ENCODE data around the gene PTK6. TPM values are rescaled to one million over a fixed set of nuclear protein-coding genes. Genes with fewer than 3 reads are reported as not detected.

PTK6 gene
- total RNA-seq, 2 donors from 2014 or later = 0.60 TPM; not detected in 1

DNA sequence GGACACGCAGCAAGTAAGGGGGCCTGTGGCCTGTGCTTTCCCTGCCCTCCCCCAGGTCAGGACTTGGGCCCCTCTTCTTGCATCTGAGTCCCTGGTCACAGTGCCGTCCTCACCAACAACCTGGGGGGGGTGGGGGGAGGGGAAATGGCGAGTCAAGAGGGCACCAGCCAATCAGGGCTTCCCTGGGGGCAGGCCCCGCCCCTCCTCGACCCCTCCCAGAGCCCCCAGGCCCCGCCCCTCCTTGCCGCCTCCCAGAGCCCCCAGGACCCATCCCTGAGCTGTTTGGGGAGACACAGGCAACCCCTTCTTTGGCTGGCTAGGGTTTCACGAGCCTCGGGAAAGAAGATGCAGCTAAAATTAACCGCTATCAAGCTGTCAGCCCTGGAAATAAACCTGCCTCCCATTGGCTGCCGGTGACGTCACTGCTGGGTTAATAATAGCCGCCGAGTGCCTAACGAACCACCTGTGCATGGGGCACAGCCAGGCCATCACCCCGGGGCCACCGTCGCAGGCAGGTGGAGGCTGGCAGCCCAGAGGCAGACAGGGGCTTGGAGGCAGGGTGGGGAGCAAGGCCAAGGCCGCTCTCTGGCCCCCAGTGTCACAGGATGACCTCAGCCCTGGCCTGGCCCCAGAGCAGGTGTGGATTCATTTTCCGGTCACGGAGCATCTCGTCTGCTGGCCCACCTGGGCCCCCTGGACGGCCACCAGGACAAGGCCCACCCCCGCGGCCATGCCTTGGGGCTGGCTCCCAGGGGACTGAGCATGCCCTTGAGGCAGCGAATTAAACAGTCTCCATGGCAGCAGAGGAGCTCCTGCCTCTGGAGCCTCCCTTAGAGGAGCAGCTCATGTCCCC lies 35.1 kb downstream of the PTK6 start:
- DNase-seq (ENCODE audit: low spot score) = peak; percentile 70
- intact Hi-C loops (cut with DNase I) = loop anchor here in 1 of 2 donors (1.0 kb wide), 1 partner anchor 188 kb away; no protein-coding TSS in a partner anchor

DNA sequence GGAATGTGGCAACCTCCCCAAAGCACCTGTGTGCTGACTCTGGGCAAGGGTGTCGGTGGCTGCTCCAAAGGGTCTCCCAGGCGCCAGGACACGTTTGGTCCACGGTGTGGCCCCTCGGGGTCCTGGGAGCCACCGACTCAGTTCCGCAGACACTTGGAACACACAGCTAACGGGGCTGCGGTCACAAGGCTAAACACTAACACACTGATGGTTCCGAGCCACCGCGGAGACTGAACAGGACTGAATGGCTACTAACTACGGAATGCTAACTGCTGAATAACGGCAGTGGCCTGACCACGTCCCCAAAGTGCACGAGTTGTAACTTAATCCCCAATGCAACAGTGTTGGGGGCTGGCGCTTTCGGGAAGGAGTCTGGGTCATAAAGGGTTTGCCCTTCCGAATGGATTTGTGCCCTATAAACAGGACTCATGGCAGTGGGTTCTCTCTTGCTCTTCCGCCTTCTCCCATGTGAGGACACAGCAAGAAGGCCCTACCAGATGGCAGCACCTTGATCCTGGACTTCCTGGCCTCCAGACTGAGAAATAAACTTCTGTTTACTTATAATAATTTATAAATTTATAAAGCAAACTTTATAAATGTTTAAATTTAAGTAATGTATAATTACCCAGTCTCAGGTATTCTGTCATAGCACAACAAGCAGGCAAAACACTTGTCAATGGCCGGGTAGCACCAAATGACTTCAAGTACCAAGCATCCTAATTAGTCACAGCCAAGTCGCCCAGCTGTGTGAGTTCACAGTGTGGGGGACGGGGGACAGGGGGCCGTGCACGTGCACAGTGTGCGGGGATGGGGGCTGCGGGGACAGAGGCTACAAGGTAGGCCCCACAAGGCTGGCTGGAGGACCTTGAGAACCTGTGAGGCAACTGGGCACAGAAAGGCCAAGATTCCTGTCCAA lies 36.0 kb downstream of the PTK6 start:
- intact Hi-C loops (cut with DNase I) = no loop called here
- DNase-seq (ENCODE audit: low spot score) = no peak

DNA sequence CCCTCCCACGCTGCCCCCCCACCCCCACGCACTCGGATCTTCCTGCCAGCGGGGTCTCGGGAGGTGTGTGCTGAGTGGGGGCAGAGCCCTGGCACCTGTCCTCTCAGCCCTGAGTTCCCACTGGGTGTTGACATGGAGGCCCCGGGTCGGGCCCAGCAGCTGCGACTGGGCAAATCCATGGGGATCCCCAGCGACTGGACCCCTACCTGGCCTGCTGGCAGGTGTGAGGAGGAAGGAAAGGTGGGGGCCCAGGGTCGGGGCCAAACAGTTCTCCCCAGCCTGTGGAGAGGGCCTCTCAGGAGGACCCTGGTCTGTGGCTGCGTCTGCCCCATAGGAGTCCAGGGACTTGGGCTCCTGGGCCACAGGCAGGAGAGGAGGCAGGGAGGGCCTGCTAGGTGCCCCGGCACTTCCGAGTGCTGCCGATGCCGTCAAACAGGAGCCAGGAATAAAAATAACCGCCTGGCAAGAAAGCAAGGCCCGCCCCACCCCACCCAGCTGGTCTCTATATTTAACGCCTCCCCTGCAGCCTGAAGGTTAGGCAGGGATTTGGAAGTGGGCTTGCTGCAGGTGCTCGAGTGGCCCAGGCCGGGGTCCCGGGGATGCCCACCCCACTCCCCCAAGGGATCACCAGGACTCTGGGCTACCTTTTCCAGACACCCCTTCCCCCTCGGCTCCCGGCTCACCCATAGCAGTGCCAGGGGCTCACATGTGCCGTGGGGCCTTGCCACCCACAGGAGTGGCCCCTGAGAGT lies 36.9 kb downstream of the PTK6 start:
- DNase-seq (ENCODE audit: low spot score) = no peak
- intact Hi-C loops (cut with DNase I) = no loop called here

DNA sequence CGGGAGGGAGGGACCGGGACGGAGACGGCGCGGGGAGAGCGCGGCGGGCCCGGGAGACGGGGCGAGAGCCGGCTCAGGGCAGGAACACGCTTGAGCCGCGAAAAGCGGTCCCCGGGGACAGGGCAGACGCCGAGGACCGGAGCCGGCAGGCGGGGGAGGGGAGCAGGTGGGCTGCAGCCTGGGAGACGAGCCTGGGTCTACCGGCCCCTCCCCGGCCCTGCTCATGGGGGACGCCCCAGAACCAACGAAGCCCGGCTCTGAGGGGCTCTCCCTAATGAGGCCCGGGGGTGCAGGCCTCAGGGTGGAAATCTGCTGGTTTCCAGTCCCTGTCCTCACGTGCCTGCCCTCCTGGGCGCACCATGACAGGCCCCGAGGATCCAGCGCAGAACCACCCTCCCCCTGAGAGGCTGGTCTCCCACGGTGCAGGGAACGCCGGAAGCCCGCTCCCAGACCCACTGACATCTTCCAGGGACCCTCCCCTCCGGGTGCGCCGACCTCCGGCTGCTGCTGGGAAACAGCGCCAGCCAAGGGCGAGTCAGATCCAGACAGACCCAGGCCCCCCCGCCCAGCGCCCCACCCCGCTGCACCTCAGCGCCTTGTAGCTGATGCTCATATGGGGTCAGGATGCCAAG lies 37.7 kb downstream of the PTK6 start:
- DNase-seq (ENCODE audit: low spot score) = no peak

DNA sequence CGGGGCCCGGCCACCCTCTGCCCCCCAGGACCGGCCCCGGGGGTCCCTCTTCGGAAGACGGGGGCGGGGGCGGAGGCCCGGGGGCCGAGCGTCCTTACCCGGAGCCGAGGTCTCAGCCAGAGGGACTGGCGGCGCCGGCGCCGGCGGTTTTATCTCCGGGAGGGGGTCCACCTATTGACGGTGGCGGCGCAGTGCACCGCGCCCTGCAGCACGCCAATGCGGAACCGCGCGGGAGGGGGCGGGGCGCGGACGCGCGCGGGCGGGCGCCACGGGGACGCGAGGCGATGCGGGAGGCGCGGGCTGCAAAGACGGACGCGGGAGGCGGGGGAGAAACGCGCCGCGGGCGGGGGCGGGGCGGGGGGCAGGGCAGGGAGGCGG lies 38.2 kb downstream of the PTK6 start, which contains the start of gene EEF1A2:
EEF1A2 (minus strand) TSS at position 124 of the 378 bp plus-strand sequence. CDS start 1,320 bp downstream, outside the sequence.
- DNase-seq (ENCODE audit: low spot score) = no peak
- intact Hi-C loops (cut with DNase I) = no loop called here

More for the DNA sequence above, 37.7 kb downstream of the PTK6 start:
- intact Hi-C loops (cut with DNase I) = no loop called here

DNA sequence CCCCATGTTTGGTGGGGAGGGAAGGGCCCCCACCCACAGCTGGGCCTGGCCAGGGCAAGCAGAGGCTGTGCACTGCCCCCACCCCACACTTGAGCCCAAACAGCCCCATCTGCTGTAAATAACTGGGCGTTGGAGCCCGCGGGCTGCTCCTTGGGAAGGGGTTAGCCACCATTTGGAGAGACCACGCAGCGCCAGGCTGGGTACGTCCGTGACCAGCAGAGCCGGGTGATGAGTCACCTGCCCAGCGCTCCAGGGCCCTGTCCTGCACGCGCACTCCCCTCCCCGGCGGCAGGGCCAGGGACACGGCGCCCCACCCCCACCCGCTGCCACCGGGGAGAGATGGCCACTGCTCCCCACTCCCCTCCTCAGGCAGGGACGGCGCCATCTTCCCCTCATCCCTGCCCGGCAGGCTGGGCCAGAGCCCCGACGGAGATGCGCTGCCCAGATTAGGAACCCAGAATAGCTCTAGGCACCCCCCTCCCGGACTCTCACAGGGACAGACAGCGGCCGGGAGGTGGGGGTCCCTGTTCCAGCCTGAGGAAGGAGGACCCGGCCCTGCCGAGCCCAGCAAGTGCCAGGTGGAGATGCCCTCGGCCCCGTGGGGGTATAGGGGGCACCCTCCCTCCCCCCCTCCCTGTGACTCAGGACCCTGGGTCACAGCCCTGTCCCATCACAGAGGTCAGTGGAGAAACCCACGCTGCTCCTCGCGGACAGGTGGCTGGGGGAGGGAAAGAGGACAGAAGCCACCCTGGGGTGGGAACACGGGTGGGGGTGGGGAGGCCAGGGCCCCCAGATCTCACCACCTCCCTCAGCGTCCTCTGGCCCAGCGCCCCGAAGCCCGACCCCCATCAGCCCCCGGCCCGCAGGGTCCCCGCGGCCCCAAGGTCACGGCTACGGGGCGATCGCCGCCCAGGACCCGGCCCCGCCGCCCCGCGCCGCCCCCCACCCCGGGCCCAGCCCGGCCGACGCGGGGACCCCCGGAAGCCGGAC lies 38.9 kb downstream of the PTK6 start:
- intact Hi-C loops (cut with DNase I) = no loop called here
- no peak for DNase-seq (ENCODE audit: low spot score)

DNA sequence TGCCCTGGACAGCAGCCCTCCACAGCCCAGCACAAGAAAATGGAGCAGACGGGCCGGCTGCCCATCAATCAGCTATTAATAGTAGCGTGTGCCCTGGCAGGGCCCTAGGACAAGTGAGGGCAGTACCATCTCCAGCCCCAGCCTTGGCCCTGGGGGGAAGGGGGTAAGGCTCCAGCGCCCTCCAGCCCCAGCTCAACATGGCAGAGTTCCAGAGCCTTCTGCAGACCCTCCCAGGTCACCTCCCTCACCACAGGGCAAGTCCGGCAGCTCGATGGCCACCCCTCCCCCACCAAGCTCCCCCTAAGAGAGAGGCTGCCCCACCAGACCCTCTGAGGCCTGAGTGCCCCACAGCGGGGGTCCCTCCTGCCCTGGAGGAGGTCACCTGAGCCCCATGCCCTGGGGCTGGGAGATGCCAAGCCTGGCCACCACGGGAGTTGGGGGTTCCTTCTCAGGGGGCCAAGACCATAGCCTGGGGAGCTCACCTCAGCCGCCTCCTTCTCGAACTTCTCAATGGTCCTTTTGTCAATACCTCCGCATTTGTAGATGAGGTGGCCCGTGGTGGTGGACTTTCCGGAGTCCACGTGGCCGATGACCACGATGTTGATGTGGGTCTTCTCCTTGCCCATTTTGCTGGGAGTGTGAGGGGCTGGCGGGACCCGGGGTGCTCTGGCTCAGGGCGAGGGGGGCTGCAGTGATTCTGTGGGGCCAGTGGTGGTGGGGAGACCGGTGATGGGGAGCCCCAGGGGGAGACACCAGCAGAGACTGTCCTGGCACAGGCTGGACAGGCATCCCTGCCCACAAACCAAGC lies 39.8 kb downstream of the PTK6 start:
- no peak for DNase-seq (ENCODE audit: low spot score)
- intact Hi-C loops (cut with DNase I) = no loop called here

DNA sequence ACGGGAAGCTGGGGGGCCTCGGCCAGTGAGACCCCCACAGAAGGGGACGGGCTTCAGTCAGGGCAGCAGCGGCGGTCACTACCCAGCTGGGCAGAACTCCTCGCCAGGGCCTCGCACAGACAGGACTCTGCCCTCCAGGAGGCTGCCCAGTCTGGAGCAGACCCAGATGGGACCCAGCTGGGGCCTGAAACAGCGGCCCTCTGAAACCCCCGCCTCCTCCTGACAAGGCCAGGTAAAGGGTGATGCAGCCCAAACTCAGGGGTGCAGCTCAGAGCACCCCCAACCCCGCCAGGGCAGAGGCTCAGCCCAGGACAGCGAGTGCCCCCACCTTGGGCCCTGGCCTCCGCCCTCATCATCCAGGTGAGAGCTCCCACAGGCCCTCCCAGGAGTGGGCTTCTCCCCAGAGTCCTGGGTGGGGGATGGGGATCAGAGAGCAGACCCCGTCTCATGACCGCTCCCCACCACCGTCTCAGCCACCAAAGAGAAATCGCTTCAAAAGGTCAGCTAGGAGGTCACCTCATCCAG lies 40.5 kb downstream of the PTK6 start:
- no peak for DNase-seq (ENCODE audit: low spot score)
- intact Hi-C loops (cut with DNase I) = no loop called here

DNA sequence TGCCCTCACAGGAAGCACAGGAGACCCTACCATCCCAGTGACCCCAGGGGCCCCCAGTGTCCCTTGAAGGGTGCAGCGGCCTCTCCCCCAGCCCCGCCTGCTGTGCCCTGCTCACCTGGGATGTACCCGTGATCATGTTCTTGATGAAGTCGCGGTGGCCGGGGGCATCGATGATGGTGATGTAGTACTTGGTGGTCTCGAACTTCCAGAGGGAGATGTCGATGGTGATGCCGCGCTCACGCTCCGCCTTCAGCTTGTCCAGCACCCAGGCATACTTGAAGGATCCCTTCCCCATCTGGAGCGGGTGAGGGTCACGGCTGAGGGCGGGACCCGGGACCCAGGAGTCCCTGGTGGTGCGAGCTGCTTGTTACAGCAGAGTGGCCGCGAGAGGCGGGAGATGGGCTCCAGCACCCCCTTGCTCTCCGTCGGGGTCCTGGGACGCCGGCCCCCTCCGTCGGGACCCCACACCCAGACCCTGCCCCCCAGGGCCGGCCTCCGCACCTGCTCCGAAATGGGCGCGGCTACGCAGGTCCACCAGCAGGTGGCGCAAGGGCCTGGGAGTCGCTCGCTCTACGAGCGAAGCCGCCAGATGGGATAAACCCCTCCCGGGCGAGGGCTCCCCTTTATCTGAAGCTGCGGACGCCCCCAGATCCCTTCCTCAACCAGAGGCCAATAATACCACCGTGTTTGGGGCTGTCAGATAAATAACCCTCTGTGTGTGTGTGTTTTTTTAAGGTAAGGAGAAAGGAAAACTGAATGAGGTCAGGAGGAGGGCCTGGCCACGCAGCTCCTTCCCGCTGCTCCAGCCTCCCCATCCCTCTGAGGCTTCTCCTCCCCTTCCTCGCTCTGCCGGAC lies 41.2 kb downstream of the PTK6 start:
- intact Hi-C loops (cut with DNase I) = no loop called here
- no peak for DNase-seq (ENCODE audit: low spot score)

DNA sequence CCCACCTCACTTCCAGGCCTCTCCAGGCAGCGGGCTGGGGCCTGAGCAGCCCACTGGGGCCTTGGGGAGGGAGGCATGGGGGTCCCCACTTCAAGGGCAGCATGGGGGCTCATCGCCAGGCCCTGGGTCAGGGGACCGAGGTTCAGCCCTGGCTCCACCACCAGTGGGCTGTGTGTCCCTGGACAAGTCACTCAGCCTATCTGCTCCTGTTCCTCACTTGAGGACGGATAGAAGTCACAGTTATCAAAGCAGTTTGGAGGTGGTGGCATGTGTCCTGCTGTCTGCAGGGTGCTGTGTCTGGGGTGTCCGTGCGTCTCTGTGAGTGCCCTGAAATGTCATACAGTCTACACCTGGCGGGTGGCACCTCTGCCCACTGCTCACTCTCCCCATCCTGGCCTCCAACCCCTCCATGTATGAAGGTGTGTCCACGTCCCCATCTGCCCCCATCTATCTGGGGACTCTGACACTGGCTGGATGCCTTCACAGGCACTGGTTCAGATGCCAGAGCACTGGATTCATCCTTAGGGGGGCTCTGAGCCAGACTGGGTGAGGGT lies 41.9 kb downstream of the PTK6 start:
- DNase-seq (ENCODE audit: low spot score) = no peak
- intact Hi-C loops (cut with DNase I) = no loop called here

DNA sequence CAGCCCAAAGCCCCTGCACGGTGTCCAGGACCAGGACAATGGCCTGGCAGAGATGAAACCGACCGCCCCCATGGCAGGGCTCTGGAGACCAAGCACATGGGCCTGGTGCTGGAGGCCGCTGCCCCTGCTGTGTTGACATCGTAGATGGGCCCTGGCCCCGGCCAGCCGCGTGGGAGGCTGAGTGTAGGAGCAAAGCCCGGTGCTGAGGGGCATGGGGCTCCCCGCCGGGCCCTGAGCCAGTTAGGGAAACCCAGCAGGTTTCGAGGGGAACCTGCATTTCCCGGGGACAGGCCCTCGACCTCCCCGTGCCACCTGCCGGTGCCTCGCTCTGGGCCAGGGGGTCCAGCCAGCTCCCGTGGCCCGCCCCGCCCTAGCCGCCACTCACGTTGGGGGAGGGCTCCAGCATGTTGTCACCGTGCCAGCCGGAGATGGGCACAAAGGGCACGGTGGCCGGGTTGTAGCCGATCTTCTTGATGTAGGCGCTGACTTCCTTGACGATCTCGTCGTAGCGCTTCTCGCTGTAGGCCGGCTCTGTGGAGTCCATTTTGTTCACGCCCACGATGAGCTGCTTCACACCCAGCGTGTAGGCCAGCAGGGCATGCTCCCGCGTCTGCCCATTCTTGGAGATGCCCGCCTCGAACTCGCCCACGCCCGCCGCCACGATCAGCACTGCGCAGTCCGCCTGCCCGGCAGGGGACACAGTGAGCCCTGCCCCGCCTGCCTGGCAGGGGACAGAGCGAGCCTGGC lies 42.6 kb downstream of the PTK6 start:
- intact Hi-C loops (cut with DNase I) = no loop called here
- no peak for DNase-seq (ENCODE audit: low spot score)

DNA sequence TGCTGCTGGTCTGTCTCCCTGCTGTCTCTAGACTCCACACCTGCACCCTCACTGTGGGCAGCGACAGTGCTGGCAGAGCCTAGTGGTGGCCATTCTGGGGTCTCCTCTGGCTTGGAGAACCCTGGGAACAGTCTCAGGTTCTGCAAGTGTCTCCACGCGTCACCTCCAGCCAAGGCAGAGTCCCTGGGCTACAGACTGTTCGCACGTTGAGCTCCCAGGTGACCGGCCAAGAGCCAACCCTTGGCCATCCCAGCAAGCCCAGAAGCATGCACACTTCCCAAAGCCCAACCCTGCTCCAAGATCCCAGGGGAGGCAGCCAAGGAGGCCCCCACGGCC lies 43.1 kb downstream of the PTK6 start:
- intact Hi-C loops (cut with DNase I) = no loop called here
- DNase-seq (ENCODE audit: low spot score) = no peak

DNA sequence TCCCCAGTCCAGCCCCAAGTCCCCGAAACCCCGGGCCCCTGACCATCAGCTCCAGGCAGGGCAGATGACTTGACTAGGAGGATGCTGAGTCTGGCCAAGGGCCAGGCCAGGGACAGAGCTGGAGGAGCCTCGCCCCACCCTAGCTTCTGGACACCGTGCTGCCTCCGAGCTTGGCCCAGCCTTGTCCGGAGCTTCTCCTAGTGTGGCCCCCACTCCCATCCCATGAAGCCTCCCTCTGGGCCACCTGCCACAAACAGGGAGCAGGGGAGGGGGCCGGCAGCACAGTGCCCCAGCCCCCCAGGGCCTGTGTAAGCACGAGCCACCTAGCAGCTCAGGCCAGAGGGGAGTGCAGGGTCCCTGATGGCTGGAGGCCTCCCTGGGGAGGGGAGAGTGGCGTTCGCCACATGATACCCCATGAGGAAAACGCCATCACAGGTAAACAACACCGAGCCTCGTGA lies 43.6 kb downstream of the PTK6 start:
- DNase-seq (ENCODE audit: low spot score) = no peak
- intact Hi-C loops (cut with DNase I) = no loop called here

DNA sequence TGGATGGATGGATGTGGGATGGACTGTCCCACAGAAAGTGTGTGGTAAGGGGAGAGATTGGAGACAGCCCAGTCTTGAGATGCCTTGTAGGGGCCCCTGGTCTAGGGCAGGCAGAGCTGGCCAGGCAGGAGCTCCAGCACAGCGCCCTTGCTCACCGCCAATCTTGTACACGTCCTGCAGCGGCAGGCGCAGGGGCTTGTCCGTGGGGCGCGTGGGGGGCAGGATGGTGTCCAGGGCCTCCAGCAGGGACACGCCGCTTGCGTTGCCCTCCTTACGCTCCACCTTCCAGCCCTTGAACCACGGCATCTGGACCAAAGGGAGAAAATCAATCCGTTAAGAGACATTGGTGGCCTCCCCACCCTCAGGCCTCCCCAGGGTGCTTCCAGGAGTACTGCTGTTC lies 44.2 kb downstream of the PTK6 start:
- DNase-seq (ENCODE audit: low spot score) = no peak
- intact Hi-C loops (cut with DNase I) = no loop called here

DNA sequence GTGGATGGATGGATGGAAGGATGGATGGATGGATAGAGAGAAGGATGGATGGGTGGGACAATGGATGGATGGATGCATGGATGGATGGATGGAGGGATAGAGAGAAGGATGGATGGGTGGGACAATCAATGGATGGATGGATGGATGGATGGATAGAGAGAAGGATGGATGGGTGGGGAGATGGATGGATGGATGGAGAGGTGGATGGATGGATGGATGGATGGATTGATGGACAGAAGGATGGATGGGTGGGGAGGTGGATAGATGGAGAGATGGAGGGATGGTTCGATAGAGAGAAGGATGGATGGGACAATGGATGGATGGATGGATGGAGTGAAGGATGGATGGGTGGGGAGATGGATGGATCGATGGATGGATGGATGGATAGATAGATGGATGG lies 44.7 kb downstream of the PTK6 start:
- intact Hi-C loops (cut with DNase I) = no loop called here
- no peak for DNase-seq (ENCODE audit: low spot score)

All from posterior vena cava (tissue), 2 donors.